ENCODE results near the gene CLEC4A. TPM values are rescaled to one million over a fixed set of nuclear protein-coding genes. Genes with fewer than 3 reads are reported as not detected.
"Not testable (repeated sequence)": the region's sequence is repeated elsewhere in the genome, so short reads cannot be mapped to it uniquely, and the experiment has no call there.

Gene CLEC4A
- polyA plus RNA-seq, 1 donor (not counting 4 experiments of a cell fraction or from before 2014, with no cell fraction given), result 0.31 TPM

GRCh38 chr12:8179989-8180585 lies 56.7 kb downstream of the CLEC4A start:
- dilution Hi-C loops (cut with MboI; ENCODE audit: extremely low pct_ligation_motif_present, low sequenced_read_pairs); H3K9me1 ChIP-seq (ENCODE audit: control insufficient read depth, extremely low read depth, insufficient read depth, low read length); H3K9me3 ChIP-seq (ENCODE audit: control insufficient read depth, low read depth, low read length); H3K27me3 ChIP-seq (ENCODE audit: control insufficient read depth, extremely low read depth, insufficient read depth, low read length); FAIRE-seq; H3K4me1 ChIP-seq (ENCODE audit: control insufficient read depth, extremely low read depth, insufficient read depth, low read length); H3K79me2 ChIP-seq (ENCODE audit: control insufficient read depth, insufficient read depth, low read length); H3K36me3 ChIP-seq (ENCODE audit: control insufficient read depth in 2 of 2, extremely low read depth in 1 of 2, insufficient read depth in 2 of 2, low read length in 2 of 2); H4K20me1 ChIP-seq (ENCODE audit: control insufficient read depth, extremely low read depth, insufficient read depth, low read length); H3K27ac ChIP-seq (ENCODE audit: control insufficient read depth, insufficient read depth, low read length); DNase-seq (ENCODE audit: low read depth, low spot score): not testable (repeated sequence)
- Histone ChIP-seq H3K4me2 (ENCODE audit: control insufficient read depth, extremely low read depth, insufficient read depth, low read depth, low read length) (peak overlapping the region; percentile 32), H3K4me3 (ENCODE audit: control insufficient read depth in 2 of 3, extremely low read depth in 1 of 3, insufficient read depth in 2 of 3, low read depth in 1 of 3, low read length in 3 of 3) (peak overlapping the region; percentile 56 to 59 (median 58)), H3K9ac (ENCODE audit: control insufficient read depth, extremely low read depth, insufficient read depth, low read length) (peak overlapping the region; percentile 60), H2AFZ (ENCODE audit: control insufficient read depth, low read length) (peak overlapping the region; percentile 46)
- peak in 2 of 3 experiments; percentile 37 to 53 for TF ChIP-seq CTCF (optimal IDR thresholded peaks at IDR 0.05 in 1 of 3, IDR thresholded peaks at IDR 0.05 in 1 of 3, conservative IDR thresholded peaks at IDR 0.05 in 1 of 3; ENCODE audit: extremely low read depth in 1 of 3, insufficient read depth in 2 of 3, low read length in 3 of 3)

- FAIRE-seq; H3K9ac ChIP-seq (ENCODE audit: control insufficient read depth, extremely low read depth, insufficient read depth, low read length); H3K79me2 ChIP-seq (ENCODE audit: control insufficient read depth, insufficient read depth, low read length); H3K27ac ChIP-seq (ENCODE audit: control insufficient read depth, insufficient read depth, low read length); H3K9me1 ChIP-seq (ENCODE audit: control insufficient read depth, extremely low read depth, insufficient read depth, low read length); H3K4me1 ChIP-seq (ENCODE audit: control insufficient read depth, extremely low read depth, insufficient read depth, low read length); DNase-seq (ENCODE audit: low read depth, low spot score); H2AFZ ChIP-seq (ENCODE audit: control insufficient read depth, low read length); H3K27me3 ChIP-seq (ENCODE audit: control insufficient read depth, extremely low read depth, insufficient read depth, low read length); H3K4me3 ChIP-seq (ENCODE audit: control insufficient read depth in 2 of 3, extremely low read depth in 1 of 3, insufficient read depth in 2 of 3, low read depth in 1 of 3, low read length in 3 of 3); H3K36me3 ChIP-seq (ENCODE audit: control insufficient read depth in 2 of 2, extremely low read depth in 1 of 2, insufficient read depth in 2 of 2, low read length in 2 of 2); H3K4me2 ChIP-seq (ENCODE audit: control insufficient read depth, extremely low read depth, insufficient read depth, low read depth, low read length); H3K9me3 ChIP-seq (ENCODE audit: control insufficient read depth, low read depth, low read length); H4K20me1 ChIP-seq (ENCODE audit: control insufficient read depth, extremely low read depth, insufficient read depth, low read length); dilution Hi-C loops (cut with MboI; ENCODE audit: extremely low pct_ligation_motif_present, low sequenced_read_pairs): not testable (repeated sequence)
Observed at GRCh38 chr12:8181271-8181670, 57.9 kb downstream of the CLEC4A start.

GRCh38 chr12:8182923-8183322 lies 59.5 kb downstream of the CLEC4A start:
- H3K27me3 ChIP-seq (ENCODE audit: control insufficient read depth, extremely low read depth, insufficient read depth, low read length); H3K9me1 ChIP-seq (ENCODE audit: control insufficient read depth, extremely low read depth, insufficient read depth, low read length); H4K20me1 ChIP-seq (ENCODE audit: control insufficient read depth, extremely low read depth, insufficient read depth, low read length); H3K36me3 ChIP-seq (ENCODE audit: control insufficient read depth in 2 of 2, extremely low read depth in 1 of 2, insufficient read depth in 2 of 2, low read length in 2 of 2); H3K4me2 ChIP-seq (ENCODE audit: control insufficient read depth, extremely low read depth, insufficient read depth, low read depth, low read length); H3K79me2 ChIP-seq (ENCODE audit: control insufficient read depth, insufficient read depth, low read length); H3K4me1 ChIP-seq (ENCODE audit: control insufficient read depth, extremely low read depth, insufficient read depth, low read length); dilution Hi-C loops (cut with MboI; ENCODE audit: extremely low pct_ligation_motif_present, low sequenced_read_pairs); H3K9ac ChIP-seq (ENCODE audit: control insufficient read depth, extremely low read depth, insufficient read depth, low read length); DNase-seq (ENCODE audit: low read depth, low spot score); H3K9me3 ChIP-seq (ENCODE audit: control insufficient read depth, low read depth, low read length); H3K4me3 ChIP-seq (ENCODE audit: control insufficient read depth in 2 of 3, extremely low read depth in 1 of 3, insufficient read depth in 2 of 3, low read depth in 1 of 3, low read length in 3 of 3); H2AFZ ChIP-seq (ENCODE audit: control insufficient read depth, low read length); H3K27ac ChIP-seq (ENCODE audit: control insufficient read depth, insufficient read depth, low read length); FAIRE-seq: not testable (repeated sequence)

GRCh38 chr12:8183346-8183745 lies 59.9 kb downstream of the CLEC4A start:
- H3K4me2 ChIP-seq (ENCODE audit: control insufficient read depth, extremely low read depth, insufficient read depth, low read depth, low read length); H3K79me2 ChIP-seq (ENCODE audit: control insufficient read depth, insufficient read depth, low read length); H3K4me1 ChIP-seq (ENCODE audit: control insufficient read depth, extremely low read depth, insufficient read depth, low read length); H3K9me3 ChIP-seq (ENCODE audit: control insufficient read depth, low read depth, low read length); H2AFZ ChIP-seq (ENCODE audit: control insufficient read depth, low read length); DNase-seq (ENCODE audit: low read depth, low spot score); H3K4me3 ChIP-seq (ENCODE audit: control insufficient read depth in 2 of 3, extremely low read depth in 1 of 3, insufficient read depth in 2 of 3, low read depth in 1 of 3, low read length in 3 of 3); dilution Hi-C loops (cut with MboI; ENCODE audit: extremely low pct_ligation_motif_present, low sequenced_read_pairs); H3K9me1 ChIP-seq (ENCODE audit: control insufficient read depth, extremely low read depth, insufficient read depth, low read length); H3K9ac ChIP-seq (ENCODE audit: control insufficient read depth, extremely low read depth, insufficient read depth, low read length); H3K27me3 ChIP-seq (ENCODE audit: control insufficient read depth, extremely low read depth, insufficient read depth, low read length); H4K20me1 ChIP-seq (ENCODE audit: control insufficient read depth, extremely low read depth, insufficient read depth, low read length); H3K36me3 ChIP-seq (ENCODE audit: control insufficient read depth in 2 of 2, extremely low read depth in 1 of 2, insufficient read depth in 2 of 2, low read length in 2 of 2); FAIRE-seq; H3K27ac ChIP-seq (ENCODE audit: control insufficient read depth, insufficient read depth, low read length): not testable (repeated sequence)
